ENCODE data around the gene GKN1.
A peak's percentile ranks its signal among the peaks of the same experiment; 100 is the strongest.

The GKN1 gene

DNA sequence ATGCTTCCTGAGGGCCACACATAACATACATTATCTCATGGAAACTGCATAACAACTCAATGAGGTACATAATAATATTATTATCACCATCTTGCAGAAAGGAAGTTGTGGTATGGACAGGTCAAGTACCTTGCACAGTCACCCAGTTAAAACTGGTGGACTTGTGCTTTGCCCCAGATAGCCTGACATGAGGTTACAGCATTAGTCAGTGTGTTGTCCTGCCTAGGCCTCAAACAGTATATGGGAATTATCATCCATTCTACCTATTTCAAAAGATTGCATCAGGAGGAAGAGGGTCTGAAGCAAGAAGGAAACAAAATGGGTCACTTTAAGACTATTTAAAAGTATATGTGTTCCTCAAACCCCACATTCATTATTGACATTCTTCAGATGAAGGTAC lies 33.2 kb downstream of the GKN1 start:
- no peak for DNase-seq (ENCODE audit: low spot score)

DNA sequence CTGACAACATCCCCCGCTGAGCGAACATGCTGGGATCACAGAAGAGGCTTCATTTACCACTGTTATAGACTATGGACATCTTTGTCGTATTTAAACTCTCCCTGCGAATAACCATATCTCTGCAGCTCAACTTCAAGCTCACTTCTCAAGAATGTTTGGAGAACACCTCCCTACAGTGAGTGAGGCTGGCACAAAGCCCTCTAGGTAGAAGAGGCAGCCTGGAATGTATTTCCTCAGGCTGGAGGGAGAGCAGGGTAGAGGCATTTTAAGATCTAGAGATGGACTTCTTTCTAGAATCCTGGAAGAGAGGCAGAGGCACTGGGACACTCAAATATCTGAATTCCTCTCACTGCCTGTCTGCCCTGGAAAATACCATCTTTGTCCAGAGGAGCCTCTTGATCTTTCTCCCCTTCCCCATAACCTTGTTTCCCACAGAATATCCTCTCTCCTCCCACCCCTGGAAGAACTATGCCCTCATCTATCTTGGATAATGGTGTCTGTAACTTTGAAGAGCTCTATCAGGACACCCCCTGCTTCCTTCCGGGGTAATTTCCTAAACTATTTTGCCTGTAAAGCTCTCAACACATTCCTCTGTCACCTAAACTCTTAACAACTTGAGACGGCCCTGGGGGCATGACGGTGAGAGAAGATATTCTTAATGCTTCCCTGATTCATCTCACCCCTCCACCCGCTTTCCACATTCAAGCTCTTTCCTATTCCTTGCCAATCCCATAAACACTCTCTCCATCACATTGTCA lies 36.2 kb downstream of the GKN1 start:
- DNase-seq (ENCODE audit: low spot score), result no peak

DNA sequence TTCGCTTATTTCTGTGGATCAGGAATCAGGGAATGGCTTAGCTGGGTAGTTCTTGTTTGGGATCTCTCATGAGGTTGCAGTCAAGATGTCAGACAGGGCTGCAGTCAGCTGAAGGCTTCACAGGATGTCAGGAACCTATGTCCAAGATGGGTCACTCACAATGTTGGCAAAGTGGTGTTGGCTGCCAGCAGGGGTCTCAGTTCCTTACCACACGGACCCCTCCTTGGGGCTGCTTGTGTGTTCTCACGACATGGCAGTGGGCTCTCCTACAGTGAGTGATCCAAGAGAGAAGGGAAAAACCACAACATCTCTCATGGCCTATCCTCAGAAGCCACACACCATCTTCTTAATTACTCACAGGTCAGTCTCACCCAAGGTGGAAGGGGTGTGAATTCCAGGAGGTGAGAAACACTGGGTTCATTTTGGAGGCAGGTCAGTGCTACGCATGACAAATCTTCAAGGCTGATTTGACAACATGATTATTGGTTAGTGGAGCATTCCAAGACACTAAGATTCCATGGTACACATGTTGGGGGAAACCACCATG lies 37.2 kb downstream of the GKN1 start:
- DNase-seq (ENCODE audit: low spot score), result no peak

DNA sequence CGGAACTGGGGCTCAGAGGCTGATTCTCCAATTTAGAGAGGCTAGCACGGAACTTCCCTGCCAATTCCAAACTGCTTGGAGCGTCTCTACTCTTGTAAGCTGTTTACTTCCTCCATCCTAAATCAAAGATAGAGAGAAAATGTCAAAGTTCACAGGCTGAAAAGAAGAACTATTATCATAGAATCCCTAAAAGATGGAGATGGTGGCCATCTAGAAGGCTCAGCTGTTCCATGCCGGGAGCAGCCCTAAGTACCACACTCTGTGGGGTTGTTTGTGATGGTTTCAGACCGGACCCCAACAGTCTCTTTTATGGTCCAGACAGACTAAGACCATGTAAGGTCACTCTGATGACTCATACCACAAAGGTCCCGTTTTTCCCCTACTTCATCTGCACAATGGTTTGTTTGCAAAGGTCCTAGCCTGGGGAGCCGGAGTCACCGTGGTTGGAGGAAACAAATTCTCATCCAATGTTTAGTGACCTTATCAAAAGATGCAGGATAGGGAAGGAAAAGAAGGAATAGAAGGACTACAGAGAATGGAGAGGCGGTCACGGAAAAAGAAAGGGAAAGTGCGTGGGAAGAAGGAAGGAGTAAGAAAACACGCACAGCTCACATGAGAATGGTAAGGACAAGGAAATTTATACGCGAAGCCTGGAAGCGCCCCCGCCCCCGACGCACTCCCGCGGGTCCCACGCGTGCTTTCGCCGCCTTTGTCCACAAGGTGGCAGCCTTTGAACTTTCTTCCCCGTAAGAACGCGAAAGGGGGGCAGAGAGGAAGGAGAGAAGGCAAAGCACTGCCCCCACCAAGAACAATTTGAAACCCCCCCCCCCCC lies 38.1 kb downstream of the GKN1 start:
- DNase-seq (ENCODE audit: low spot score), result peak; percentile 89

DNA sequence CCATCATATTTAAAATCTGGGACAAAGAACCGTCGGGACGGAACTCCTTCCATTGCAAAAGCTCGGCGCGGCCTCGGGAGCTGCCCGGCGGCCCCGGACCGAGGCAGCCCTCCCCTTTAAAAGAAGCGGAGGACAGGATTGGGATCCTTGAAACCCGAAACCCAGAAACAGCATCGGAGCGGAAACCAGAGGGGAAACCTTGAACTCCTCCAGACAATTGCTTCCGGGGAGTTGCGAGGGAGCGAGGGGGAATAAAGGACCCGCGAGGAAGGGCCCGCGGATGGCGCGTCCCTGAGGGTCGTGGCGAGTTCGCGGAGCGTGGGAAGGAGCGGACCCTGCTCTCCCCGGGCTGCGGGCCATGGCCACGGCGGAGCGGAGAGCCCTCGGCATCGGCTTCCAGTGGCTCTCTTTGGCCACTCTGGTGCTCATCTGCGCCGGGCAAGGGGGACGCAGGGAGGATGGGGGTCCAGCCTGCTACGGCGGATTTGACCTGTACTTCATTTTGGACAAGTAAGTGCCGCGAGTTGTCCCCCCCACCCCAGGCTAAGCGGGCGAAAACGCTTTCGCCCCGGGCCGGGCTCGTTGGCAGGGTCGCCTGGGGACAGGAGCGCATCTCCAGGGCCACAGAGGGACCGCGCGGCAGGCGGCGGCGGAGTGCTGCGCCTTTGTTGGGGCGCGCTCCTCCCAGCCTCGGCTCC lies 38.9 kb downstream of the GKN1 start, which contains the start of gene ANTXR1:
Gene ANTXR1, plus strand, starts transcription at position 38 of the 698 bp plus-strand sequence. Its CDS starts 321 bp downstream, at position 359.
- peak; percentile 82 for DNase-seq (ENCODE audit: low spot score)

DNA sequence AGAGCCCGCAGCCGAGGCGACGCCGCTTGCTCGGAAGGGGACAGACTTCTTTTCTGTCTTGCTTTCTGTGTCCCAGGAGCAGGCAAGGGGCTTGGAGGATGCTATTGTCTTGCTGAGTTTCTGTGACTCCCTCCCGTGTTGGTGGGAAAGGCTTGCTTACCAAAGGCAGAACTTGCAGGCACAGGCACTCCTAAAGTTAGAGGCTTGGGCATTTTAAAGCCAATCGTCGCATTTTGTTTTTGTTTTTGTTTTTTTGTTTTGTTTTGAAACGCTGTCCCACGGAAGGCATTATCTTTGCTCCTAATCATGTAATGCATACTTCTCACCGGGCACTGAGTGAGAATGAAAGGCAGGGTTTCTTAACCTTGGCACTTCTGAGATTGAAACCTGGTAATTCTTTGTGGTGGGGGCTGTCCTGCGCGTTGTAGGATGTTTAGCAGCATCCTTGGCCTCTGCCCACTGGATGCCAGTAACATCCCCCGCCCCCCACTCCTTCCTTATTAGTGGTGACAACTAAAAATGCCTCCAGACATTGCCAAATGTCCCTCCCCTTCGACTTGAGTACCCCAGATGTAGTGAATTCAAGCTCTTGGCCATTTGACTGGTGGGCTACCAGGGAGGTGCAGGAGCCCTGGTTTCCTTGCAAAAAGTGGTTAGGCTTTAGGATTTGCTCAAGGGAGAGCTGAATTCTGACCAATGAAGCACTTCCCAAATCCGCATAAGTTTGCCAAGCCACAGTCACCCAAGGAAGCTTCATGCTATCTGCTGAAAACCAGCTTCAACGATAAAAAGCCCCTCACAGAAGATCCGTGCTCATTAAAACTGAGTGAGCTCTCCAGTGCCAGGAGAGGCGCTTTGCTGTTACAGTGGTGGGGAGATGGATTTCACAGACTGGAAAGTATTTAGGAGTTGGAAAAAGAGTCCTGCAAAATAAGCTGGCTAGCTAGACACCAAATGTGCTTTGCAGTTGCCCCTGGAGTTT lies 39.7 kb downstream of the GKN1 start:
- DNase-seq (ENCODE audit: low spot score), result peak; percentile 47

DNA sequence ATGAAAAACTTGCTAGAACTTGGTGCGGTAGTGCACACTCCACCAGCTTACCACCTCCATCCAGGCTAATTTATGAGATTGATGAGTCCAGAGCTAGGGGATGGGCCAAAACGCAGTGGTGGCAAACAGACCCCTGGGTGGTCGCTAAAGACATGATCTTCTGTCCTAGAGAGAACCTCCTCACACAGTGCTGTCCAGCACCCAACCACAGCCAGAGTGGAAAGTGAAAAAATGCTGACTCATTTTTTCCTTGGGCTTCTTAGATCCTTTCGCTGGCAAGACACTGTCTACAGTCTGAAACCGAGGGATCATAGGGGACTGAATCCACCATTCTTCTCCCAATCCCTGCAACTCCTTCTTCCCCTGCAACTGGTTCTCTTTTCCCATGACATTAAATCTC lies 42.6 kb downstream of the GKN1 start:
- DNase-seq (ENCODE audit: low spot score), result peak; percentile 71

DNA sequence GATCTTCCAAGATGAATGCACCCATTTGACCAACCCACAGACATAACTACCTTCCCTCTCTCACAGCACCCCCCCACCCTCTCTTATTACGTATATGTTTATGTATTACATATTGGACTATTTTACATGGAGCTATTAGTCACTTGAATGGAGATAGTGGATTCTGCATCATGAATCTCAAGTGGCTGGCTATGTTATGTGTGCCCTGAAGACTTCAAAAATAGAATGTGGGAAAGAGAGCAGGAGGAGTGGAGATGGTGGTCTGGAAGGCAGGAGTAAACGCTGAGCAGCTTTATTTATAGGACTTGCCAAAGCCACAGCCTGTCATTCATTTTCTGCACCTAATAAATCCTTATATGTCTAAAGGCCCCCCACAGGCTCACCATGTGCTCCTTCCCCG lies 43.4 kb downstream of the GKN1 start:
- DNase-seq (ENCODE audit: low spot score), result no peak

DNA sequence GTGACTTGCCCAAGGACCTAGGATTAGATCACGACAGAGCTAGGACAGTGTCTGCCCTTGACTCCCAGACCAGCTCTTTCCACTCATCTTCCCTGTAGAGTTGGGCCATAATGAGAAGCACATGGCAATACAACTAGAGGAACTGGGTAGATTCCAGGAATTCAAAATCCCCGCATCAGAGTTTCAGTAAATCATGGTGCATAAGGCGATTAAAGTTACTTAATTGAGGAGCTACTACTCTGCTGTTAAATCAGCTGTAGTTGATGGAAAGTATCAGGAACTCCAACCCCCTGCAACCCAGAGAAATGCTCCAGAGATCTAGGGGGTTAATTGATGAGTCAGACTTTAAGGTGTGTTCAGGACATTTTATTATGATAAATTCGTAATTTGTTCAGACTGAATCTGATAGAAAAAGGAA lies 44.3 kb downstream of the GKN1 start:
- DNase-seq (ENCODE audit: low spot score), result peak; percentile 36

DNA sequence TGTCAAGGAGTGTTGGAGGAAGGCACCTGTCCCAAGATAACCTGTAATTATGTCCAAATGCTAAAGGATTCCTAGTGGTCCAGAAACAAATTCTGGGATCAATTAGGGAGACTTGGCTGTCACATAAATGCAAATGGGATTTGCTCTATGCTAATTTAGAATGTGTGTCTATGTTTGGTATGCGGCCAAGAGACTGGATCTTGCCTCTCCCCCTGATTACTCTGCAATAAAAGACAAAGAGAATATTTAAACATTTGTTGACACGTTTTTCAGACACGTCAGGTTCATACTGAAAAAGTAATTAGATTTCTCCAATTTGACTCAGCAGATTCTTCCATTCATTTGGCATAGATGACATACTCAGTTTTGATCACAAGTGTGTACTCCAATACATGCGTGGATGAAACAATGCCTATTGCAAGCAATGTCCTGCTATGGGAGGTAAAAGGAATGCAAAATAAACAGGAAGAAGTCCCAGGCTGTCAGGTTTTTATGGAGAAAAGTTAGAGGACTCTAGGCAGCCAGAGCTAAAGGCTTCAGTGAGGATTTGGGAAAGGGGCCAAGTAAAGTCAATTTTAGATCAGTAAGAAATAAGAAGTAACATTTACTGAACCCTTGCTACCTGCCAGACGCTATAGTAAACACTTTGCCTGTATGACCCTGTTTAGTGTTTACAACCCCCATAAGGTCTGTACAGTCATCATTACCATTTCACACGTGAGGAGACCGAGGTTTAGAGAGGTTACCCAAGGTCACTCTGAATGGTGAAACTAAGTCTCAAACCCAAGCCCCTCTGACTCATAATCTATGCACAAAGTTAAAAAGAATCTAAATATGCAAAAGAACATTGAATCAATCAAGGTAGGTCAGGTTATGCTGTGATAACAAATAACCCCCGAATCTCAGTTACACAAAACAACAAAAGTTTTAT lies 46.3 kb downstream of the GKN1 start:
- DNase-seq (ENCODE audit: low spot score), result no peak

DNA sequence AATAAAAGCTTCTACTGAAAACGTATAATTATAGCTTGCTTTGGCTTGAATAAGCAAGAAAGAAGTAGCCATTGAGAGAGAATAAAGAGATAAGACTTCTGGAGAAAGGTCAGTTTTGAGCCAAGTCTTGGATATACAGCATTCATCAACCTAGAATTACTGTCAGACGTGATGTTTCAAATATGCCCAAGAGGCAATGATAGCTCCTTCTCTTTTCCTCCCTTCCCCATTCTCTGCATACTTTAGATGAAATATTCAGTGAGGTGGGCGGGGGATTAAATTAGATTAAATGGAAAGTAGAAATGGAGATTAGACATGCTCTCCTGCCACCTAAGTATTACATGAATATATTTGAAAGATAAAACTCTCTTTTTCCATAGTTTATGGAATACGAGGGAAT lies 47.3 kb downstream of the GKN1 start:
- no peak for DNase-seq (ENCODE audit: low spot score)

DNA sequence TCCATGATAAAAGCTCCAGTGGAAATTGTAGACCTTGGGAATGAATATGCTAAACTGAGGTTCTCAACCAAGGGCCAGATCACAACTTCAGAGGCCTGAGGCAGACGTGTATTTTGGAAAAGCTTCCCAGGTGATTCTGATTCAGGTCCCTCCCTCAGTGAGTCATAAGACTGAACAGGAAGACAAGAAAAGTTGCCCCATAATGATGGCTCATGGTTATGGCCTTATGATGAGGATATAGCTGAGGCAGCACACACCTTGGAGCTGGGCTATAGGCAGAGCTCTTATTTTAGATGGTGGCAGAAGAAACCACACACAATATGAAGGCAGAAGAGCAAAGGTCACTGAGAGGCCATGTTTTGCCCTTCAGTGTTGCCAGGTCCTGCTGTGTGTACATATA lies 48.1 kb downstream of the GKN1 start:
- no peak for DNase-seq (ENCODE audit: low spot score)

DNA sequence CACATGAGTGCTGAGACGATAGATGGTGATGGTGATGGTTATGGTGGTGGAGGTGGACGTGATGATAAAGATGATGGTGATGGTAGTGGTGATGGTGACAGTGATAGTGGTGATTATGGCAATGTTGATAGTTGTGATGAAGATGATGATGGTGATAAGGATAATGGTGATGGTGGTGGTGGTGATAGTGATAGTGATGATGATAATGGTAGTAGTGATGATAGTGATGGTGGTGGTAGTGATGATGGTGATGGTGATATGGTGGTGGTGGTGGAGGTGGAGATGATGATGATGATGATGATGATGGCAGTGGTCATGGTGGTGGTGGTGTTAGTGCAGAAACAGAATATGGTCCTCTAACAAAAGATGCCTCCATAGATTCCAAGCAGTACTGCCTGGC lies 48.8 kb downstream of the GKN1 start:
- DNase-seq (ENCODE audit: low spot score), result no peak

DNA sequence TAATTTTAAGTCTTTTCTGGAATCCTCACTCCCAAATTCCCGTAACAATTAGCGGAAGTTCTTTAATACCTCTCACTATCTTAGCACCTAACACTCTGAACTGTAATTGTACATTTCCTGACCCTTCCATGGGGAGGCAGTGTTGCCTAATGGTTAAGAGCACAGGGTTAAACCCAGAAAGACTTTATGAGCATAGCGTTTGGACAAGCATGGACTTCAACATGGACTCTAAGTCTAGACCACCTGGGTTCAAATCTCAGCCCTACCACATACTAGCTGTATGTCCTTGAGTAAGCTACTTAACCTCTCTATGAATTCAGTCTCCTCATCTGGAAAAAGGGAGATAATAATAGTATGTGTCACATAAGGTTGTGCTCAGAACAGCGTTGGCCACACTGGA lies 51.6 kb downstream of the GKN1 start:
- DNase-seq (ENCODE audit: low spot score), result no peak

DNA sequence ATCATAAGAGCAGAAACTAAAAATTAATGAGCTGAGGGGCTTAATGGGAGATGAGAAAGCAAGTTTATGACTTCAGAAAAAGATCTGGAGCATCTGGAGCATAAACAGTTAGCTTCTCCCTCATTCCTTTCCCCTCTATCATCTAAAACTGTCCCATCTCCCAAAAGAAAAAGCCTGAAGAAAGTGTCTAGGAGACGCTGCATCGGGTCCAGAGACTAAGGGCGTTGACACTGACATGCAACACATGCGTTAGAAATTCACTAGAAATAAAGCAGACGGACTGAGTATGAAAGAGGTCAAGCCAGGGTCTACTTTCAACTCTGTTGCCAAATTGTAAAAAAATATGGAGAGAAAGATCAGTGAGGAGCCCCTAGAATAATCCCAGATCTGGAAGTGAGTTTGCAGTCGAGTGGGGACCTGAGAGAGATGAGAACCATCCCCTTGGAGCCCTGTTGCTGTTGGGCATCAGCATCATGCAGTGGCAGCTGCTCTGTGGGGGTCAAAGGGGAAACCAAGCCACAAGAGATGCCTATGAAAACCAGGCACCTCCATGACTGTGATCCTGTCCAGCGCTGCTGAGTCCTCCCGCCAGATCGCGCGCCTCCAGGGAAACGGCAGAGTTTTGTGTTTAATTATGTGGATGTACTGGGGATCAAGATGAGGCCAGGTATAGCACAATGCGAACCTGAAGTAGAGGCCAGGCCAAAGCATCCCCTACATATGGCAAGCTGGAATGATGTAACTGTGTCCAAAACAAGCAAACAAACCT lies 52.4 kb downstream of the GKN1 start:
- DNase-seq (ENCODE audit: low spot score), result no peak
